Gastrocnemius medialis (tissue), 4 donors: Measurements from ENCODE around the gene VSTM2B. TPM values are rescaled to one million over a fixed set of nuclear protein-coding genes. Genes with fewer than 3 reads are reported as not detected.

ENCODE experiments used
- ATAC-seq, 2 donors: fragments of 150-250 bp; one replicate each; pipeline ENCODE4 v1.9.1; 2016
- DNase-seq, 2 donors: peaks; one replicate each; pipeline ENCODE4 v3.0.0-alpha.2; 2019
- H3K27ac ChIP-seq, 4 donors: fragments of 200-600 bp; sonication (generic); 1 replicate in 1 of 4; 2 replicates in 3 of 4; pipeline ENCODE4 v1.5.1; 2016 to 2018; ENCODE audit warnings: mild to moderate bottlenecking in 2 of 4, moderate library complexity in 1 of 4
- H3K27me3 ChIP-seq, 3 donors: fragments of 200-600 bp; sonication (generic) in 2 of 3; 1 replicate in 1 of 3; 2 replicates in 2 of 3; pipeline versions ENCODE4 v1.5.1 to v1.6.0; 2016 to 2019; ENCODE audit warnings: mild to moderate bottlenecking in 1 of 3, moderate library complexity in 1 of 3
- H3K36me3 ChIP-seq, 2 donors: fragments of 200-600 bp; sonication (generic) in 1 of 2; one replicate each; pipeline ENCODE4 v1.5.1; 2017 to 2018
- H3K4me1 ChIP-seq, 2 donors: fragments of 200-600 bp; sonication (generic) in 1 of 2; one replicate each; pipeline ENCODE4 v1.5.1; 2016 to 2017; ENCODE audit warnings: mild to moderate bottlenecking in 2 of 2
- H3K4me3 ChIP-seq, 4 donors: fragments of 200-600 bp; sonication (generic) in 3 of 4; 1 replicate in 1 of 4; 2 replicates in 3 of 4; pipeline ENCODE4 v1.5.1; 2016 to 2019; ENCODE audit warnings: mild to moderate bottlenecking in 2 of 4
- H3K9me3 ChIP-seq, 3 donors: fragments of 200-600 bp; sonication (generic) in 2 of 3; 1 replicate in 1 of 3; 2 replicates in 2 of 3; pipeline ENCODE4 v1.5.1; 2016 to 2019
- POLR2A ChIP-seq, 2 donors: fragments of 450-650 bp; IDR thresholded peaks; one replicate each; pipeline ENCODE4 v1.6.1; 2017; ENCODE audit warnings: antibody characterized with exemption in 2 of 2, mild to moderate bottlenecking in 2 of 2, moderate library complexity in 2 of 2
- in situ Hi-C, 4 donors: fragments of 200-750 bp; cut with MboI; loops; one replicate each; pipeline versions ENCODE4 v1.15.0 to v1.8.0; 2017; ENCODE audit warnings: low sequenced_read_pairs in 4 of 4
- intact Hi-C: fragments of 100-400 bp; cut with DNase I; formaldehyde crosslinking; loops from one replicate; pipeline ENCODE4 v1.15.1; 2023; ENCODE audit warnings: low total_unique reads
- total RNA-seq, 4 donors: library from RNA; depleted of rRNA; stranded (reverse); fragments of >200 nt; gene quantifications; one replicate each; pipeline versions ENCODE4 v1.1.0 to v1.2.3, GENCODE V29; 2016
- TF ChIP-seq, protein P1 (sequence below), 5 experiments: fragments of 450-650 bp in 3 of 5; fragments of 200-600 bp in 2 of 5; sonication (generic) in 2 of 5; IDR thresholded peaks in 4 of 5; conservative IDR thresholded peaks in 1 of 5; 1 replicate in 4 of 5; 2 replicates in 1 of 5; pipeline ENCODE4 v1.5.1; 2016 to 2019; ENCODE audit warnings: antibody characterized with exemption in 5 of 5, mild to moderate bottlenecking in 3 of 5, moderate library complexity in 3 of 5

Gene VSTM2B
- not detected for total RNA-seq

DNA sequence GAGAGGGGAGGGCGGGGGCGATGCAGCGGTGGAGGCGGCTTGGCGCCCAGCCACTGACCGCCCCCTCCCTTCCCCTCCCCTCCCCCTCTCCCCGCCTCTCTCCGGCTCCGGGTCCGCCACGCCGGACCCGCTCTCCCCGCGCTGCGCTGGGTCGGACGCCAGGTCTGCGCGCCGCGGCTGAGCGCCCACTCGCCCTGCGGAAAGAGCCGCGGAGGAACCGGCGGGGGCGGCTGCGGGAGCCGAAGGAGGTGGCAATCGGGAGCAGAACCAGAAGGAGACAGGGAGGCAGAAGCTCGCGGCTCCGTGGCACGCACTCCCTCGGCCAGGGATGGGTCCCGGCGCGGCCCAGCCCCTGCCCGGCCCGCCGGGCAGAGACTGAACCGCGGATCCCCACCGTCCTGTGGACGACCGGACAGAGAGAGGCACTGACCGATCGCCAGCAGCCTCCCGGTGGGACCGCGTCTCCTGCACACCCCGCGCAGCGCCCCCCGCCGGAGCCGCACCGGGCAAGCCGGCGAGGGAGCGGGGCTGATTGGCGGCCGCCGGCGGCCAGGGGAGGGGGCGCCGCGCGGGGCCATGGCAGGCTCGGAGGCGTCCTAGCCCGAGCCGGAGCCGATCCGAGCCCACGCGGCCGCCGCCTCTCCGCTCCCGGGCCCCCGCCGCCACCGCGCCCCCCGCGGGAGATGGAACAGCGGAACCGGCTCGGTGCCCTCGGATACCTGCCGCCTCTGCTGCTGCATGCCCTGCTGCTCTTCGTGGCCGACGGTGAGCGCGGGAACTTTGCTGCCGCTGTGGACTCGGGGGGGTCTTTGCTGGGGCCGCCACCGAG is at the start of gene VSTM2B:
VSTM2B (plus strand) TSS at position 94 of the 829 bp plus-strand sequence; CDS start at position 684, 590 bp downstream.
- intact Hi-C loops = no loop called here
- no peak within 1 kb of the TSS for H3K4me3 ChIP-seq
- in situ Hi-C loops = no loop called here

DNA sequence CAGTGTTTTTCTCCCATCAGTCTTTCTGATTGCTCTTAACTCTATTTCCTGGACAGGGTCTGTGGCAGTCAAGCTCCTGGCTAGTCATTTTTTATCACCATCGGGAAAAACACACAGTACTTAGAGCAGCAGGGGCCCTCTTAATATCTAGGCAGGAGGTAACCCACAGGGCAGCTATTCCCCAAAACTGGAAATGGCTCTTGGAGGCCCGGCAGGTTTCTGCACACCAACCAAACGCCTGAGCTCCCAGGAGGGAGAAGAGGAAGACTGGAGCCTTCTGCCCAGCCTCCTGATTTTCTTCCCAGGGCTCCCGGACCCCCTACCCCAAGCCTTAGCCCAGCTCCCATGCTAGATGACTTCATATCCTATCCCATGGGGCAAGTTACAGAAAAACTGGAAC is 49.3 kb upstream of the VSTM2B start:
- no peak for DNase-seq
- Histone ChIP-seq H3K4me3 (no peak overlapping the region), H3K27ac (no peak overlapping the region), H3K36me3 (no peaks in the 10 kb centered on the region), H3K27me3 (peaks cover 0 to 4% (median 0%) of the 10 kb centered on the region in 3 donors), H3K4me1 (no peaks in the 10 kb centered on the region), H3K9me3 (no peaks in the 10 kb centered on the region)
- ATAC-seq = no peak
- TF ChIP-seq POLR2A (IDR thresholded peaks at IDR 0.05) = no peak
- TF ChIP-seq, protein P1, sequence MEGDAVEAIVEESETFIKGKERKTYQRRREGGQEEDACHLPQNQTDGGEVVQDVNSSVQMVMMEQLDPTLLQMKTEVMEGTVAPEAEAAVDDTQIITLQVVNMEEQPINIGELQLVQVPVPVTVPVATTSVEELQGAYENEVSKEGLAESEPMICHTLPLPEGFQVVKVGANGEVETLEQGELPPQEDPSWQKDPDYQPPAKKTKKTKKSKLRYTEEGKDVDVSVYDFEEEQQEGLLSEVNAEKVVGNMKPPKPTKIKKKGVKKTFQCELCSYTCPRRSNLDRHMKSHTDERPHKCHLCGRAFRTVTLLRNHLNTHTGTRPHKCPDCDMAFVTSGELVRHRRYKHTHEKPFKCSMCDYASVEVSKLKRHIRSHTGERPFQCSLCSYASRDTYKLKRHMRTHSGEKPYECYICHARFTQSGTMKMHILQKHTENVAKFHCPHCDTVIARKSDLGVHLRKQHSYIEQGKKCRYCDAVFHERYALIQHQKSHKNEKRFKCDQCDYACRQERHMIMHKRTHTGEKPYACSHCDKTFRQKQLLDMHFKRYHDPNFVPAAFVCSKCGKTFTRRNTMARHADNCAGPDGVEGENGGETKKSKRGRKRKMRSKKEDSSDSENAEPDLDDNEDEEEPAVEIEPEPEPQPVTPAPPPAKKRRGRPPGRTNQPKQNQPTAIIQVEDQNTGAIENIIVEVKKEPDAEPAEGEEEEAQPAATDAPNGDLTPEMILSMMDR (IDR thresholded peaks at IDR 0.05 in 4 of 5, conservative IDR thresholded peaks at IDR 0.05 in 1 of 5) = no peak
- in situ Hi-C loops (no loop called here), intact Hi-C loops (no loop called here)

More for the DNA sequence above, at the start of gene VSTM2B:
- ATAC-seq (no peak), DNase-seq (no peak)
- no peak within 1 kb of the TSS for H3K27ac ChIP-seq
- no peaks in the 10 kb centered on the region for H3K9me3 ChIP-seq
- H3K36me3 ChIP-seq = no peaks in the 10 kb centered on the region
- H3K4me1 ChIP-seq = peaks cover 0 to 16% of the 10 kb centered on the region in 2 donors
- TF ChIP-seq, protein P1 (IDR thresholded peaks at IDR 0.05 in 4 of 5, conservative IDR thresholded peaks at IDR 0.05 in 1 of 5) = no peak
- TF ChIP-seq POLR2A (IDR thresholded peaks at IDR 0.05) = no peak
- peaks cover 56 to 73% (median 71%) of the 10 kb centered on the region in 3 donors for H3K27me3 ChIP-seq

DNA sequence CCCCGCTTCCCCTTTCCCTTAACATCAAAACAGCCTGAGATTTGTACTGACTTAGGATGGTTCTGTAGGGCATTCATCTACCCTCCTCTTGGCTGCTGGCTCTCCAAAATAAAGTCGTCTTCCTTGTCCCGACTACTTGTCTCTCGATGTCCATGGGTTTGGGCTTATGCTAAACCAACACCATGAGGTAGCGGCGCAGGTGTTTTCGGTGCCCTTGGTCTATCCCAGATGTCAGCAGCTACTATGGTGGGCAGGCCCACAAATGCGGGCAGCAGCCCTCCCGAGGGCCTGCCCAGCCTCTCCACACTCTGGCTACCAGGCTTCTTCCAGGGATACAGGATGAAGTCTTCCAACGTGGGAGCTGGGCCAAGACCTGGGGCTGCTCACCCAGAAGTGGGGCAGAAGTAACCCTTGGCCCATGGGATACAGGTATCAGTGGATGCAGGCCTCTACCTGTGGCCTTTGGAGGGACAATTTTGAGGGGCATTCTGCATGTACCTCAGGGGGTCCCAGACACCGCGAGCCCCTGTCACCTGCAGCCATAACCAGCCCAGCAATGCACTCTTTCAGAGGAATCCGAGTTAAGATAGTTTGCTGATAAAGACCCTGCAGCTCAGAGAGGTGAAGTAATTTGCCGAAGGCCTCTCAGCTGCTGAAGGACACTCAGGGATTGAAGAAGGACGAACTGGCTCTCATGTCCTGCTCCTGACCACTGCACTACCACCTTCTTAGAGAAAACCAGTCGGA is 47.8 kb upstream of the VSTM2B start:
- intact Hi-C loops (no loop called here), in situ Hi-C loops (no loop called here)
- Histone ChIP-seq H3K4me3 (no peak overlapping the region), H3K27me3 (peaks cover 0 to 4% (median 0%) of the 10 kb centered on the region in 3 donors), H3K36me3 (no peaks in the 10 kb centered on the region), H3K27ac (no peak overlapping the region), H3K4me1 (no peaks in the 10 kb centered on the region), H3K9me3 (no peaks in the 10 kb centered on the region)
- TF ChIP-seq, protein P1 (IDR thresholded peaks at IDR 0.05 in 4 of 5, conservative IDR thresholded peaks at IDR 0.05 in 1 of 5) = no peak
- TF ChIP-seq POLR2A (IDR thresholded peaks at IDR 0.05) = no peak
- DNase-seq (no peak), ATAC-seq (no peak)

DNA sequence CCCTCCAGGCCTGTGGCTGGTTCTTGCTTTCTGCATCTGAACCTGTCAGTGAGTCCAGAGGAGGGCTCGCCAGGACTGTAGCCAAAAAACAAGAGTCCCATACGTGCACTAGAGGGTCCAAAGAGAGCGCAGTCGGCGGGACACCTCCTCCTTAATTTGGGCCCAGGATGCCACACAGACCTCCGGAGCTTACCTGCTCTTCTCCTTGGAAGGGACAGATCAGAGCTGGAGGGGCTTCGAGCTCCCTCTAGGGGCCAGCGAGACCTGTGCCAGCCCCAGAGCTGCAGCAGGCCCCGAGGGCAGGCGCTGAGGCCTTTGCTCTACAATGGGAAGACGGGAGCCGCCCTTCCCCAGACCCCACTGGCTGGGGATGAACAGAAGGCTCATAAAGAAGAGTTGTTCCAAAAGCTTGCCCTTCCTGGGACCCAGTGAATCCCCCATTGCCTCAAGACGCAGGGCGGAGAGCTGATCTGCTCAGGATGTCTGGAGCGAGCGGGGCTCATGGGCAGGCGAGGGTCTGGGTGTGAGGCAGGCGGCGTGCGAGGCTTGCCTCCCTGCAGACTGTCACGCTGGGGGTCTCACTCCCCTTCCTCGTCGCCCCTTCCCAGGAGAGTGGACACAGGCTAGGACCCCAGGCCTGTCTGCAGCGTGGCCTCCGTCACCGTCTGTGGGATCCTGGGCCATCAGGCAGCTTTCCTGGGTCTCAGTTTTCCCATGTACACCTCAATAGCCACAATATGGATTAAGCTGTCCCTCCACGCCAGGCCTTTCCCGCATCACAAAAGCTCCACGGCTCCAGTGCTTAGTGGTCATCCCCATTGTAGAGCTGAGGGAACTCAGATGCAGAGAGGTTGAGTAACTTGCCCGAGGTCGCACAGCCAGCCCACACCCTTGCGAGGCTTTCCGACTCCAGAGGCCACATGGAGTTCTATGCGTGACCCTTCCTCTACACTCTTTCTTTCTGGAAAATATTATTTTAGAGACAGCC is 46.9 kb upstream of the VSTM2B start:
- in situ Hi-C loops (no loop called here), intact Hi-C loops (no loop called here)
- H3K27me3 ChIP-seq = peaks cover 0 to 4% (median 0%) of the 10 kb centered on the region in 3 donors
- ATAC-seq (no peak), DNase-seq (no peak)
- H3K27ac ChIP-seq = no peak overlapping the region
- no peaks in the 10 kb centered on the region for H3K9me3 ChIP-seq
- TF ChIP-seq, protein P1 (IDR thresholded peaks at IDR 0.05 in 4 of 5, conservative IDR thresholded peaks at IDR 0.05 in 1 of 5) = no peak
- no peak for TF ChIP-seq POLR2A (IDR thresholded peaks at IDR 0.05)
- H3K4me3 ChIP-seq = no peak overlapping the region
- no peaks in the 10 kb centered on the region for H3K4me1 ChIP-seq
- no peaks in the 10 kb centered on the region for H3K36me3 ChIP-seq
